HG03039 (cell line): ENCODE results near the gene UNC5C.

Experiments used
- ATAC-seq: cut with Tn5 transposase; IDR thresholded peaks from one replicate; pipeline ENCODE4 v1.9.1; 2021; ENCODE audit warnings: mild to moderate bottlenecking, moderate library complexity; ENCODE audit not compliant: unreplicated experiment

Gene UNC5C

DNA sequence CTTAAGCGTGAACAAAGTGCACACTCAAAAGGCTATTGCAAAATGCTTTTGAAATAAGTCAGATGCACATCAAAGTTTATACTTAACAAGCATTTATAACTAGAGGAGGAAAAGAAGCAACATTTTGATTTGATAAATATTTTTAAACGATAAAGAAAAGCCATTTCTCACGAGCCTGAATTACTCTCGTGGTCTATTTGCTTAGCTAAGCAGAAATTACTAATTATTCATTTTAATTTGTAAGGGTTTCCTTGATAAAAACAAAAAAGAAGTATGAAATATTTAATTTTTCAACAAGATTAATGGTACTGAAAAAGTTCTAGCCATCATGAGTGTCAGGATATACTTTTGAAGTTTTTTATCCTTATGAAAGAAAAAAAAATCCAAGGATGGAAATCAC, 78.2 kb downstream of the UNC5C start:
- no peak for ATAC-seq

DNA sequence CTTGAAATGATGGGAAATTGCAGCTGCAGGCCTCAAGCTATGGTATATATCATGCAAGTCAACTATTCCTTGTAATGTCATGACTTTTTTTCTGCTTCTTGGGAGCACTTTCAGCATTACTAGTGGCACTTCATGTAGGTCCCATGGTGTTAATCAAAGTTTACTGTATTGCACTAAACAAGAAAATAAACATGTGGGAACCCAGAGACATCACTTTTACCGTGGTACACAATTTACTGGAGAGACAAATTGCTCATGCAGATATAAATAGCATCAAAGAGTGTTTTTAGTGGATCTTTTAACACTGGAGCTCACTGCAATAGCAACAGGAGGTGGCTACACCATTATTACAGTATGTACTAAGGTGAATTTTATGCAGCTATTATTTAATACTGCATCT, 79.2 kb downstream of the UNC5C start:
- no peak for ATAC-seq

GRCh38 chr4:95466791-95467190, 82.0 kb downstream of the UNC5C start:
- ATAC-seq, result no peak

GRCh38 chr4:95465010-95465409, 83.8 kb downstream of the UNC5C start:
- ATAC-seq, result no peak

DNA sequence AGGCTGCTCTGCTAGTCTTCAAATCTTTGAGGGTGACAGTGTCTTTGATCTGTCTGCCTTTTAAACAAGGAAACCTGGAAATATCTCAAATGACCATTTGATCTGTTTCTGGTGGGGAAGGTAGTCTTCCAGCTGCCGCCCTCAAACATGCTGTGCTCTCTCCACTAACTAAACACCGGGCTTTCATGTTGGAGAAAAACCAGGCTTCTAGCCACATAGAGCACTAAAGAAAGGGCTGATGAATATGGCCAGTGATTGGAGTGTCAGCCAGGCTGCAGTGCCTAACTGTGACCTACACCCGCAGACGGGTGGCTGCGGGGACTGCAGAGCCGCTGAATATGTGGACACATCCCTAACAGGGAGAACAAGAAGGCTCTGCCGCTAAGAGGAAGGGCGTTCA, 85.9 kb downstream of the UNC5C start:
- no peak for ATAC-seq

GRCh38 chr4:95457353-95457752, 91.4 kb downstream of the UNC5C start:
- no peak for ATAC-seq

GRCh38 chr4:95450294-95450693, 98.5 kb downstream of the UNC5C start:
- ATAC-seq, result no peak

- ATAC-seq, result no peak
Observed at GRCh38 chr4:95446173-95446572, 102.6 kb downstream of the UNC5C start.

GRCh38 chr4:95445251-95445650, 103.5 kb downstream of the UNC5C start:
- ATAC-seq, result no peak

- no peak for ATAC-seq
Observed at GRCh38 chr4:95444812-95445211, 104.0 kb downstream of the UNC5C start.

- no peak for ATAC-seq
Observed at GRCh38 chr4:95439896-95440295, 108.9 kb downstream of the UNC5C start.

DNA sequence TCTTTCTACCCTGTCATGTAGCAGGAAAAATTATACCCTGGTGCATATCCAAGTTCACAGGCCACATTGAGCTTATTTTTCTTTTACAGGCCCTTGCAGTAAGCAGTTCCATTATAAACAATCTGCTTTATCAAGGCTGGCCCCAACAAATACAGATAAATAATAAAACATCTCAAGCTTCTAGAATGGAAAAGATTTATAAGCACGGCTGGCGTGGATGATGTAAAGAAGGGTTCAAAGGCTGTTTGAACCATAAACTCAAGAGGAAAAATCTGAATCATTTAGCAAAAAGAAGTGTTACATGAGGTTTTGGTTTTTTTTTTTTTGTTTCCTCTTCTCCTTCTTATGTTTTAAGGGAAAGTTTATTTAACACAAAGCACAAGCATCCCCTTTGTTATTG, 109.7 kb downstream of the UNC5C start:
- ATAC-seq, result no peak

DNA sequence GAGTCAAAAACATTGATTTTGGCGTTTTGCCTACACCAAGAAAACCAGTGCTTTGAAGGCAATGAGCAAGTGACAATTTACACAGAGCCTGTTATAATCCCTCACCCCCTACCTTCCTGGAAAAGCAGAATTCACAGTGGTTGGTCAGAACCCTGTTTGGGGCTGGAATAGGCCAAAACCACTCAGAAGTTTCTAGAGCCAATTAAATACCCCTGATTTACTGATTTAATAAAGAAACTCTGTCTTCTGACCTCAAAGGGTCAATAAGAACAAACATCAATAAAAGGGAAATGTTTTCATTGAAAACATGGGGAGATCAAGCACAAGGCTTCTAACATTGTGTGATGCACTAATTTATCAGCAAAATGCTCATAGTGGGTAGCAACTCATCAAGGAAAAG, 116.3 kb downstream of the UNC5C start:
- ATAC-seq, result no peak

DNA sequence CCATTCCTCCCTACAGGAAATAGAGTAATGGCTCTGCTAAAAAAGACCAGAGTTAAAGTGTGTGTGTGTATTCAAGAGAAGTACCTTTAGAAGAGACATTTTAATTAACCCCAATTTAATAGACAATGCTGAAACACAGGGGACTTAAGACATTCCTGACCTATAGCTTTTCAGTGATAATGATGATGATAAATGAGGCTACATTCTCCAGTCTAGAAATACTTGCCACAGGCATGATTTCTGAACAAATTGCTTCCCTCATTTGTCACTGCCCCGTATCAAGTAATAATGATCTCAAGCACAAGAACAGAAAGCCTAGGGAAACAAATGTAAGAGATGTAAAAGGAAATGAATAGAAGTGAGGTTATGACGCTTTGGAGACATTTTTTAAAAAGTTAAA, 117.1 kb downstream of the UNC5C start:
- ATAC-seq, result no peak

- ATAC-seq, result no peak
Observed at GRCh38 chr4:95429416-95429815, 119.4 kb downstream of the UNC5C start.

- ATAC-seq, result no peak
Observed at GRCh38 chr4:95428291-95429070, 120.3 kb downstream of the UNC5C start.

- no peak for ATAC-seq
Observed at GRCh38 chr4:95426455-95426854, 122.3 kb downstream of the UNC5C start.

DNA sequence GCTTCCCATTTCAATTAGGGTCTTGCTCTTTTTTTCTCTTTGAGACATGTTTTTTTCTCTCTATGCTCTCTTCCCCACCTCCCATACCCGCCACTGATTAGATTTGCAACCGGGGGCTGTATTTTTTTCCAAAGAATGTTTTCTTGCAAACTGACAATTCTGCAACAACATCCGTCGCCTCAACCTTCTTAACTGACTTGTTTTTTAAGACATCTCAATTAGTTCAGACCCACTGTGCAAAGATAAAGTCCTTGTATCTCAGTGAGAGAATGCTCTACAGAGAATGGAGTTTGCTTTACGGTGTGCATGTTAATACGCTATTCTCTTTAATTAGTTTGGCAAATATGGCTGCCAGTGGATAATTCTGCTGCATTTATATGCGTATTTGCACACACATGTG, 126.3 kb downstream of the UNC5C start:
- ATAC-seq, result no peak

GRCh38 chr4:95421869-95422268, 126.9 kb downstream of the UNC5C start:
- ATAC-seq, result no peak

DNA sequence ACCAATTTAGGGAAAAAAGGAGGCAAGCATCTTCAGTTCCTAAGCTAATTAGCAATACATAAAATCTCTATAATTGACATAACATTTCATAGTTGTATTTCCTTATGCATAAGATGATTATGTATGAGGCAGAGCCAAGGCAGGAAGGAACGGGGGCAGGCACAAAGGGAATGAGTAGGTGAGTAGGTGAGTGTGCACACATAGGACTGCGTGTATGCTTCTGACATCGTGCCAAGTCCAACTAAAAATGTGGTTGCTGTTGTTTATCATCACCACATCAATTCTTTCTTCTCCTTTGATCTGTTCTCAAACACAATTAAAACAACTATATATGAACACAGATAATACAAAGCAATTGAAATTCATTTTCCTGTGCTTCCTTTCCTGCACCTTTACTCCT, 131.2 kb downstream of the UNC5C start:
- ATAC-seq, result no peak

DNA sequence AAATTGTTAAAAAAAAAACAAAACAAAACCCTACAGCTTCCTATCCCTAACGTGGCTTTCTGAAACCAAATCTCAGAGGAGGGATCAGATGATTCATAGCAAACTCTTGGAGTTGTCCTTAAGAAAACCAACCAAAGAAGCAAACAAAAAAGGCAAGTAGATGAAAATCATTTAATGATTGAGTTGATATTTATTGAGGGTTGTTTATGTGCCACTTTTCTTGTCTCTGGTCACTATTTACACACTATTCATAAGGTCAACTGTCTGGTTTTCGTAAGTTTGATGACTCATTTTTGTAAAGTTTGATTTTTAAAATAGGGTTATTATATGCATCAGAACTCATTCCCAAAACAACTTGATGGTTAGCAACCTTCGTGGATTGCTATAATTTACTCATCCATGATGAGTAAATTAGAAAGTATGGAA, 133.4 kb downstream of the UNC5C start:
- no peak for ATAC-seq

DNA sequence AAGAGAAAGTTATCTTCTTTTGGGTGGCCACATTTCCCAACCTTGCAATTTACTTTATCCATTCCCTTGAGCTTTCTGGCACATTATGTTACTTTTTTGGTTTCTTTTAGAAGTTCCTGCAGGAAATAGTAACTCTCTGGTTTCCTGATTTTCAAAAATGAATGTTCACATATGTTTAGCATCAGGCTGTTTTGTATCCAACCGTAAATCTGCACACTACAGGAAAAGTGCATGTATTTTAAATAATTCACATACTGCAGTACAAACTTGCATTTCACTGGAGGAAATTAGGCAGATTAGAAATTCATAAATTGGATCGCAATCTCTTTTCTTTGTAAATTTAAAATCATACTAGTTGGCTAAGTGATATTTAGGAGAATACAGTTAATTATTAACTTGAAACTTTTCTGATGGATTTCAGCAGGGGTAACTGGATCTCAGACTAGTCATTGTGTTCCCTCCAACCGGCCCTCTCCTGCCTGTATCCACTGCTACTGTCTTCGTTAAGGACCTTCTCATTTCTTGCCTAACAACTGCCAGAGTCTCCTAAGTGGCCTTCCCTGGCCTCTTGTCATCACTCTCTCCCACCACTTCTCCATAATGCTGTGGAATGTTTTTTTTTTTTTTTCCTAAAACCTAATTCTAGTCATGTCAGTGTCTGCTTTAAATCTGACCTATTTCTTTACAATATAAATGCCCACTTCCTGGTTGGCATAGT, 137.2 kb downstream of the UNC5C start:
- ATAC-seq, result no peak
